Endodermal cell (in vitro differentiated cells): ENCODE measurements around the gene PLCB1. TPM values are rescaled to one million over a fixed set of nuclear protein-coding genes. Genes with fewer than 3 reads are reported as not detected.

Experiments used
- DNase-seq: peaks from one replicate; pipeline ENCODE4 v3.0.0-alpha.2; 2017
- H3K27ac ChIP-seq: 2 replicates; pipeline ENCODE4 v1.5.1; 2013; ENCODE audit warnings: mild to moderate bottlenecking, low read depth, low read length, moderate library complexity
- H3K27me3 ChIP-seq: 2 replicates; pipeline ENCODE4 v1.6.1; 2013; ENCODE audit warnings: mild to moderate bottlenecking, low read length, moderate library complexity; ENCODE audit not compliant: insufficient read depth, control insufficient read depth, poor library complexity, severe bottlenecking
- H3K36me3 ChIP-seq: 2 replicates; pipeline ENCODE4 v1.7.0; 2013; ENCODE audit warnings: mild to moderate bottlenecking, low read length, moderate library complexity; ENCODE audit not compliant: control insufficient read depth, insufficient read depth
- H3K4me1 ChIP-seq: one replicate; pipeline ENCODE4 v1.7.0; 2013; ENCODE audit warnings: low read length; ENCODE audit not compliant: control insufficient read depth, insufficient read depth
- H3K4me3 ChIP-seq: 2 replicates; pipeline ENCODE4 v1.5.1; 2013; ENCODE audit warnings: mild to moderate bottlenecking, low read length, moderate library complexity
- H3K9ac ChIP-seq: 2 replicates; pipeline ENCODE4 v1.6.1; 2013; ENCODE audit warnings: mild to moderate bottlenecking, low read length, moderate library complexity; ENCODE audit not compliant: poor library complexity, severe bottlenecking; ENCODE audit errors: extremely low read depth
- H3K9me3 ChIP-seq: 2 replicates; pipeline ENCODE4 v1.6.1; 2013; ENCODE audit warnings: mild to moderate bottlenecking, low read length, moderate library complexity; ENCODE audit not compliant: control insufficient read depth
- H3K27ac Mint-ChIP-seq: 2 replicates; pipeline ENCODE4 v1.8.0; 2020; ENCODE audit warnings: mixed read lengths
- H3K27me3 Mint-ChIP-seq: 2 replicates; pipeline ENCODE4 v1.8.0; 2021; ENCODE audit warnings: mild to moderate bottlenecking, mixed read lengths; ENCODE audit not compliant: insufficient read depth
- H3K36me3 Mint-ChIP-seq: 2 replicates; pipeline ENCODE4 v1.8.0; 2020; ENCODE audit warnings: low read depth, mixed read lengths
- H3K4me1 Mint-ChIP-seq: 2 replicates; pipeline ENCODE4 v1.8.0; 2020; ENCODE audit warnings: mixed read lengths
- H3K4me3 Mint-ChIP-seq: 2 replicates; pipeline ENCODE4 v1.8.0; 2020; ENCODE audit warnings: mild to moderate bottlenecking, moderate library complexity, mixed read lengths
- H3K9me3 Mint-ChIP-seq: 2 replicates; pipeline ENCODE4 v1.8.0; 2020; ENCODE audit warnings: mild to moderate bottlenecking, mixed read lengths
- WGBS, 2 experiments: methylation state at CpG; one replicate each; pipeline versions ENCODE4 v1.1.5 to v1.1.7; 2013; ENCODE audit warnings: missing lambda C conversion rate in 2 of 2, mixed read lengths in 1 of 2; ENCODE audit not compliant: insufficient coverage in 1 of 2, insufficient read length in 1 of 2; 5-methylcytosine and 5-hydroxymethylcytosine counted together
- total RNA-seq, 2 donors: library from RNA; stranded (reverse); fragmentation: NEBNext Ultra II Directional in 1 of 2; extraction: Animal tissue kit (Norgen Biotek cat#: 25700) in 1 of 2; gene quantifications; 2 replicates in 1 of 2; 3 replicates in 1 of 2; pipeline ENCODE4 v1.2.1, GENCODE V29; 2021
- TF ChIP-seq, protein P1 (sequence below): fragments of 200-600 bp; sonication (generic); conservative IDR thresholded peaks from 2 replicates; pipeline ENCODE4 v1.5.0; 2021; ENCODE audit warnings: antibody characterized with exemption, mild to moderate bottlenecking

The PLCB1 gene
- total RNA-seq, 2 donors from 2014 or later: 15.3 to 16.5 TPM

- Histone ChIP-seq H3K9ac (no peak overlapping the region), H3K9me3 (no peaks in the 10 kb centered on the region), H3K27ac (no peak overlapping the region), H3K4me1 (peaks cover 3% of the 10 kb centered on the region), H3K36me3 (no peaks in the 10 kb centered on the region), H3K4me3 (no peak overlapping the region), H3K27me3 (no peaks in the 10 kb centered on the region)
- Mint-ChIP-seq H3K4me1 (peaks cover 17% of the 10 kb centered on the region), H3K27me3 (no peaks in the 10 kb centered on the region), H3K36me3 (no peaks in the 10 kb centered on the region), H3K9me3 (no peaks in the 10 kb centered on the region), H3K27ac (no peak overlapping the region), H3K4me3 (no peak overlapping the region)
- no peak for DNase-seq
- WGBS, 2 experiments: 93 to 97% methylated on average over 4 to 8 of the region's 8 CpGs
- TF ChIP-seq, protein P1, sequence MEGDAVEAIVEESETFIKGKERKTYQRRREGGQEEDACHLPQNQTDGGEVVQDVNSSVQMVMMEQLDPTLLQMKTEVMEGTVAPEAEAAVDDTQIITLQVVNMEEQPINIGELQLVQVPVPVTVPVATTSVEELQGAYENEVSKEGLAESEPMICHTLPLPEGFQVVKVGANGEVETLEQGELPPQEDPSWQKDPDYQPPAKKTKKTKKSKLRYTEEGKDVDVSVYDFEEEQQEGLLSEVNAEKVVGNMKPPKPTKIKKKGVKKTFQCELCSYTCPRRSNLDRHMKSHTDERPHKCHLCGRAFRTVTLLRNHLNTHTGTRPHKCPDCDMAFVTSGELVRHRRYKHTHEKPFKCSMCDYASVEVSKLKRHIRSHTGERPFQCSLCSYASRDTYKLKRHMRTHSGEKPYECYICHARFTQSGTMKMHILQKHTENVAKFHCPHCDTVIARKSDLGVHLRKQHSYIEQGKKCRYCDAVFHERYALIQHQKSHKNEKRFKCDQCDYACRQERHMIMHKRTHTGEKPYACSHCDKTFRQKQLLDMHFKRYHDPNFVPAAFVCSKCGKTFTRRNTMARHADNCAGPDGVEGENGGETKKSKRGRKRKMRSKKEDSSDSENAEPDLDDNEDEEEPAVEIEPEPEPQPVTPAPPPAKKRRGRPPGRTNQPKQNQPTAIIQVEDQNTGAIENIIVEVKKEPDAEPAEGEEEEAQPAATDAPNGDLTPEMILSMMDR: no peak
Measured at GRCh38 chr20:8145246-8146168, 13.4 kb downstream of the PLCB1 start.

- WGBS, 2 experiments: 86 to 88% methylated on average over 3 of the region's 3 CpGs
- peaks cover 3% of the 10 kb centered on the region for H3K4me1 ChIP-seq
Measured at GRCh38 chr20:8147476-8147875, 15.4 kb downstream of the PLCB1 start.

GRCh38 chr20:8148501-8148900 is 16.4 kb downstream of the PLCB1 start:
- Histone ChIP-seq H3K9ac (no peak overlapping the region), H3K36me3 (no peaks in the 10 kb centered on the region), H3K4me1 (peaks cover 3% of the 10 kb centered on the region), H3K9me3 (no peaks in the 10 kb centered on the region), H3K27ac (no peak overlapping the region), H3K4me3 (no peak overlapping the region), H3K27me3 (no peaks in the 10 kb centered on the region)
- Mint-ChIP-seq H3K36me3 (no peaks in the 10 kb centered on the region), H3K9me3 (no peaks in the 10 kb centered on the region), H3K27me3 (no peaks in the 10 kb centered on the region), H3K4me1 (peaks cover 21% of the 10 kb centered on the region), H3K4me3 (no peak overlapping the region), H3K27ac (no peak overlapping the region)
- TF ChIP-seq, protein P1: no peak
- no peak for DNase-seq

More at GRCh38 chr20:8147476-8147875, 15.4 kb downstream of the PLCB1 start:
- Mint-ChIP-seq H3K27ac (no peak overlapping the region), H3K4me3 (no peak overlapping the region), H3K4me1 (peaks cover 21% of the 10 kb centered on the region), H3K36me3 (no peaks in the 10 kb centered on the region), H3K9me3 (no peaks in the 10 kb centered on the region), H3K27me3 (no peaks in the 10 kb centered on the region)
- no peak overlapping the region for H3K27ac ChIP-seq
- TF ChIP-seq, protein P1: no peak
- no peaks in the 10 kb centered on the region for H3K36me3 ChIP-seq
- no peak overlapping the region for H3K4me3 ChIP-seq
- no peak for DNase-seq
- H3K9ac ChIP-seq: no peak overlapping the region
- no peaks in the 10 kb centered on the region for H3K27me3 ChIP-seq
- H3K9me3 ChIP-seq: no peaks in the 10 kb centered on the region
